Measurements from ENCODE around the gene BLACAT1.

DNA sequence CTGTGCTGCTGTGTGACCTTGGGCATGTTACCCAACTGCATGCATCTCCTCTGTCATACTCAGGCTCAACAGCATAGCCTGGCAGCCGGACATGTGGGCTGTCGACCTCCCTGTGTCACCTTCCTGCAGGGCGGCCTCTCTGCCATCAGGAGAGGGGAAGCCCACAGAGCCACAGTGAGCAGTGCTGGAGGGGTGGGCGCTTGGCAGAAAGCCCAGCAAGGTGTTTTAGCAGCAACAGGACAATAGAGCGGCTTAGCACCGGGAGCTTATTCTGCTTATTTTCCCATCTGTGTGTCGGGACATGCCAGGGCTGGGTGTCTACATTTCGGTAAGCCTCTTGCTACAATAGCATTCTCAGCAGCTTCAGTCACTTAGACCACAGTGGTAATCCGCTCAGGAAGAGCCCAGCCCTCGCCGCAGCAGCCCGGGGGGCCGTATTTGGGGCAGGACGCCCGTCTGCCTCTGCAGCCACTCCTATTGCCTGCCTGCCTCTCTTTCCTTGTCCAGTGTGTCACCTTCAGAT is 25.8 kb upstream of the BLACAT1 start:
- TF ChIP-seq, protein P1, sequence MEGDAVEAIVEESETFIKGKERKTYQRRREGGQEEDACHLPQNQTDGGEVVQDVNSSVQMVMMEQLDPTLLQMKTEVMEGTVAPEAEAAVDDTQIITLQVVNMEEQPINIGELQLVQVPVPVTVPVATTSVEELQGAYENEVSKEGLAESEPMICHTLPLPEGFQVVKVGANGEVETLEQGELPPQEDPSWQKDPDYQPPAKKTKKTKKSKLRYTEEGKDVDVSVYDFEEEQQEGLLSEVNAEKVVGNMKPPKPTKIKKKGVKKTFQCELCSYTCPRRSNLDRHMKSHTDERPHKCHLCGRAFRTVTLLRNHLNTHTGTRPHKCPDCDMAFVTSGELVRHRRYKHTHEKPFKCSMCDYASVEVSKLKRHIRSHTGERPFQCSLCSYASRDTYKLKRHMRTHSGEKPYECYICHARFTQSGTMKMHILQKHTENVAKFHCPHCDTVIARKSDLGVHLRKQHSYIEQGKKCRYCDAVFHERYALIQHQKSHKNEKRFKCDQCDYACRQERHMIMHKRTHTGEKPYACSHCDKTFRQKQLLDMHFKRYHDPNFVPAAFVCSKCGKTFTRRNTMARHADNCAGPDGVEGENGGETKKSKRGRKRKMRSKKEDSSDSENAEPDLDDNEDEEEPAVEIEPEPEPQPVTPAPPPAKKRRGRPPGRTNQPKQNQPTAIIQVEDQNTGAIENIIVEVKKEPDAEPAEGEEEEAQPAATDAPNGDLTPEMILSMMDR (IDR thresholded peaks at IDR 0.05), result no peak
- TF ChIP-seq ZFX (IDR thresholded peaks at IDR 0.05; ENCODE audit: borderline replicate concordance), result no peak

All from 22Rv1 (cell line).